DOHH2 (cell line): ENCODE measurements around the gene GCLC.
"Not testable (repeated sequence)": the region's sequence is repeated elsewhere in the genome, so short reads cannot be mapped to it uniquely, and the experiment has no call there.

Source experiments
- H3F3A ChIP-seq: fragments of 200-600 bp; sonication (generic), shearing (Covaris generic); 2 replicates; pipeline ENCODE4 v1.6.0; 2016; ENCODE audit warnings: antibody characterized with exemption, mild to moderate bottlenecking; ENCODE audit not compliant: control insufficient read depth, insufficient read depth
- H3K27ac ChIP-seq: fragments of 200-600 bp; sonication (generic); 2 replicates; pipeline ENCODE4 v1.5.1; 2014; ENCODE audit warnings: low read depth, mild to moderate bottlenecking, low read length, moderate library complexity
- H3K27me3 ChIP-seq: fragments of 200-600 bp; sonication (generic); 2 replicates; pipeline ENCODE4 v1.6.1; 2014; ENCODE audit warnings: mild to moderate bottlenecking, low read length, mixed read lengths; ENCODE audit not compliant: control insufficient read depth
- H3K36me3 ChIP-seq: fragments of 200-600 bp; sonication (generic); 2 replicates; pipeline ENCODE4 v1.6.1; 2014; ENCODE audit warnings: mild to moderate bottlenecking, low read length, moderate library complexity, mixed read lengths; ENCODE audit not compliant: control insufficient read depth
- H3K4me1 ChIP-seq: fragments of 200-600 bp; sonication (generic); 2 replicates; pipeline ENCODE4 v1.6.1; 2014; ENCODE audit warnings: mild to moderate bottlenecking, low read length, mixed read lengths; ENCODE audit not compliant: control insufficient read depth
- H3K4me2 ChIP-seq: fragments of 200-600 bp; sonication (generic); 2 replicates; pipeline ENCODE4 v1.6.0; 2014; ENCODE audit warnings: mild to moderate bottlenecking, low read length, moderate library complexity
- H3K4me3 ChIP-seq: fragments of 200-600 bp; sonication (generic); 2 replicates; pipeline ENCODE4 v1.5.1; 2014; ENCODE audit warnings: mild to moderate bottlenecking, low read length, mixed read lengths
- H3K79me2 ChIP-seq: fragments of 200-600 bp; sonication (generic); 2 replicates; pipeline ENCODE4 v1.6.1; 2014; ENCODE audit warnings: mild to moderate bottlenecking, low read length, mixed read lengths; ENCODE audit not compliant: control insufficient read depth
- H3K9me2 ChIP-seq: fragments of 200-600 bp; sonication (generic); replicated peaks from 2 replicates; pipeline ENCODE4 v1.6.1; 2014; ENCODE audit warnings: mild to moderate bottlenecking, low read length, mixed read lengths; ENCODE audit not compliant: control insufficient read depth
- H3K9me3 ChIP-seq: fragments of 200-600 bp; sonication (generic); 2 replicates; pipeline ENCODE4 v1.6.1; 2014; ENCODE audit warnings: antibody characterized with exemption, low read length, mixed read lengths; ENCODE audit not compliant: control insufficient read depth, insufficient read depth
- H4K20me1 ChIP-seq: fragments of 200-600 bp; sonication (generic); 2 replicates; pipeline ENCODE4 v1.6.0; 2014; ENCODE audit warnings: low read depth, mild to moderate bottlenecking, antibody characterized with exemption, low read length, moderate library complexity; ENCODE audit not compliant: control insufficient read depth, insufficient read depth
- EZH2phosphoT487 ChIP-seq: fragments of 200-600 bp; sonication (generic); IDR thresholded peaks from 2 replicates; pipeline ENCODE4 v1.6.1; 2017; ENCODE audit warnings: borderline replicate concordance, mild to moderate bottlenecking, antibody characterized with exemption, low read length, moderate library complexity, mixed read lengths
- TF ChIP-seq, protein P1 (sequence below): fragments of 200-600 bp; sonication (generic); IDR thresholded peaks from one replicate; pipeline ENCODE4 v1.5.1; 2014; ENCODE audit warnings: antibody characterized with exemption, mild to moderate bottlenecking, low read depth, low read length; ENCODE audit not compliant: poor library complexity, severe bottlenecking

Gene GCLC

DNA sequence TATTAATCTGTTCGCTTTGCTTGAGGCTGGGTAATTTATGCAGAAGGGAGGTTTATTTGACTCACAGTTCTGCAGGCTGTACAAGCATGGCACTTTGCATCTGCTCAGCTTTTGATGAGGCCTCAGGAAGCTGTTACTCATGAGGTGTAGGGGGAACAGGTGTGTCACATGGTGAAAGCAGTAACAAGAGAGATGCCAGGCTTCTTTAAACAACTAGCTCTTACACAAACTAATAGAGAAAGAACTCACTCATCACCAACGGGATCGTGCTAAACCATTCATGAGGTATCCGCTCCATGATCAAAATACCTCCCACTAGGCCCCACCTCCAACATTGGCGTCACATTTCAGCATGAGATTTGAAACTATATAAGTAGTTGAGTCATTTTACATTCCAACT is 34.4 kb upstream of the GCLC start:
- no peaks in the 10 kb centered on the region for H3K9me2 ChIP-seq
- H4K20me1 ChIP-seq: no peaks in the 10 kb centered on the region
- no peak for TF ChIP-seq EZH2phosphoT487
- TF ChIP-seq, protein P1, sequence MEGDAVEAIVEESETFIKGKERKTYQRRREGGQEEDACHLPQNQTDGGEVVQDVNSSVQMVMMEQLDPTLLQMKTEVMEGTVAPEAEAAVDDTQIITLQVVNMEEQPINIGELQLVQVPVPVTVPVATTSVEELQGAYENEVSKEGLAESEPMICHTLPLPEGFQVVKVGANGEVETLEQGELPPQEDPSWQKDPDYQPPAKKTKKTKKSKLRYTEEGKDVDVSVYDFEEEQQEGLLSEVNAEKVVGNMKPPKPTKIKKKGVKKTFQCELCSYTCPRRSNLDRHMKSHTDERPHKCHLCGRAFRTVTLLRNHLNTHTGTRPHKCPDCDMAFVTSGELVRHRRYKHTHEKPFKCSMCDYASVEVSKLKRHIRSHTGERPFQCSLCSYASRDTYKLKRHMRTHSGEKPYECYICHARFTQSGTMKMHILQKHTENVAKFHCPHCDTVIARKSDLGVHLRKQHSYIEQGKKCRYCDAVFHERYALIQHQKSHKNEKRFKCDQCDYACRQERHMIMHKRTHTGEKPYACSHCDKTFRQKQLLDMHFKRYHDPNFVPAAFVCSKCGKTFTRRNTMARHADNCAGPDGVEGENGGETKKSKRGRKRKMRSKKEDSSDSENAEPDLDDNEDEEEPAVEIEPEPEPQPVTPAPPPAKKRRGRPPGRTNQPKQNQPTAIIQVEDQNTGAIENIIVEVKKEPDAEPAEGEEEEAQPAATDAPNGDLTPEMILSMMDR: no peak
- H3K79me2 ChIP-seq: no peaks in the 10 kb centered on the region
- H3K27ac ChIP-seq: no peak overlapping the region
- H3K4me3 ChIP-seq: no peak overlapping the region
- no peaks in the 10 kb centered on the region for H3K4me1 ChIP-seq
- no peaks in the 10 kb centered on the region for H3F3A ChIP-seq
- H3K36me3 ChIP-seq: no peaks in the 10 kb centered on the region
- H3K9me3 ChIP-seq: no peaks in the 10 kb centered on the region
- peaks cover 3% of the 10 kb centered on the region; the same call in 1 of the 2 replicates for H3K27me3 ChIP-seq
- no peak overlapping the region for H3K4me2 ChIP-seq

DNA sequence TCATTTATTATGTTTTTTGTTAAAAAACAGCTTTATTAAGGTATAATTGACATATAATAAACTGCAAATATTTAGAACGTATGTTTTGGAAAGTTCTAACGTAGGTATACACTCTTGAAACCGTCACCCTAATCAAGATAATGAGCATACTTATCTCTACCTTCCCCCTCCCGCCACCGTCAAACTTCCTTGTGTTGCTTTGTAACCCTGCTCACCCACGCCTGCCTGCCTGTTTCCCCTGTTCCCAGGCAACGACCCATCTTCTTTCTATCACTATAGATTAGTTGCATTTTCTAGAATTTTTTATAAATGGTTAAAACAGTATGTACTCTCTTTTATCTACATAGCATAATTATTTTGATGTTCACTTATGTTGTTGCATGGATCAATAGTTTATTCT is 33.5 kb upstream of the GCLC start:
- Histone ChIP-seq H3K4me2 (no peak overlapping the region), H3F3A (no peaks in the 10 kb centered on the region), H3K4me1 (peaks cover 2% of the 10 kb centered on the region; the same call in 1 of the 2 replicates), H3K27ac (no peak overlapping the region), H3K36me3 (no peaks in the 10 kb centered on the region), H3K9me2 (no peaks in the 10 kb centered on the region), H3K4me3 (no peak overlapping the region), H3K27me3 (peaks cover 3% of the 10 kb centered on the region; the same call in 1 of the 2 replicates), H3K79me2 (no peaks in the 10 kb centered on the region), H3K9me3 (no peaks in the 10 kb centered on the region), H4K20me1 (no peaks in the 10 kb centered on the region)
- no peak for TF ChIP-seq EZH2phosphoT487

DNA sequence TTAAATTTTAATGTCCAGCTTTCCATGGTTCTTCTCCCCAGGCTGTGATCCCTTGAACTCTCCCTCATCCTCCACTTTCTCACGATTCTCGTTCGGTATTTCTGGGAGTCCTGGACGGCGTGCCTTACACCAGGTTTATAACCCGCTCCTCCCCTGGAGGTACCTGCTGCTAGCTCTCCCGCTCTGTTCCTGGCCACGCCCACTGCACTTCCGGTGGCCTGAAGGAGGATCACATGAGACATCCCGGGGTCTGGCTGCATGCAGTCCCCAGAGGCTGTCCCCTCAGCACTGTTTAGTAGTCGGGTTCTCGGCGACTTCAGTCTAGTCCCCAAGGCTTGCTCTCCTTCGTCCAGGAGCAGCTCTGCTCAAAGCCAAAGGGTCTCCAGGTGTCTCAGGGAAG is 28.4 kb upstream of the GCLC start:
- H3K27ac ChIP-seq: no peak overlapping the region
- H3K4me3 ChIP-seq: no peak overlapping the region
- H3K4me2 ChIP-seq: no peak overlapping the region
- no peaks in the 10 kb centered on the region; the same call in 1 of the 2 replicates for H3K27me3 ChIP-seq
- no peaks in the 10 kb centered on the region for H3K9me3 ChIP-seq
- no peak for TF ChIP-seq EZH2phosphoT487
- TF ChIP-seq, protein P1: no peak
- no peaks in the 10 kb centered on the region for H3F3A ChIP-seq
- H3K36me3 ChIP-seq: no peaks in the 10 kb centered on the region
- no peaks in the 10 kb centered on the region for H3K9me2 ChIP-seq
- no peaks in the 10 kb centered on the region for H3K79me2 ChIP-seq
- H3K4me1 ChIP-seq: peaks cover 3% of the 10 kb centered on the region; the same call in 1 of the 2 replicates
- no peaks in the 10 kb centered on the region for H4K20me1 ChIP-seq

DNA sequence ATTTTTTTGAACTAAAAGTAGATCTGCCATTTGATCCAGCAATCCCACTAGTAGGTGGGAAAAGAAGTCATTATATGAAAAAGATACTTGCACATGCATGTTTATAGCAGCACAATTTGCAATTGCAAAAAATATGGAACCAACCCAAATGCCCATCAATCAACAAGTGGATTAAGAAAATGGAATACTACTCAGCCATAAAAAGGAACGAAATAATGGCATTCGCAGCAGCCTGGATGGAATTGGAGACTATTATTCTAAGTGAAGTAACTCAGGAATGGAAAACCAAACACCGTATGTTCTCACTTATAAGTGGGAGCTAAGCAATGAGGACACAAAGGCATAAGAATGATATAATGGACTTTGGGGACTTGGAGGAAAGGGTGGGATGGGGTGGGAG is 27.5 kb upstream of the GCLC start:
- not testable (repeated sequence) for H3K4me2 ChIP-seq, H3K27ac ChIP-seq, H3K36me3 ChIP-seq, H3K4me3 ChIP-seq, H3K9me2 ChIP-seq, H3K4me1 ChIP-seq, H3F3A ChIP-seq, H3K79me2 ChIP-seq, H3K9me3 ChIP-seq, H4K20me1 ChIP-seq, H3K27me3 ChIP-seq
